Measurements from ENCODE around the gene ADAMTS13. TPM values are rescaled to one million over a fixed set of nuclear protein-coding genes. Genes with fewer than 3 reads are reported as not detected.

ADAMTS13 gene
- polyA plus RNA-seq, 1 donor: 10.9 TPM

DNA sequence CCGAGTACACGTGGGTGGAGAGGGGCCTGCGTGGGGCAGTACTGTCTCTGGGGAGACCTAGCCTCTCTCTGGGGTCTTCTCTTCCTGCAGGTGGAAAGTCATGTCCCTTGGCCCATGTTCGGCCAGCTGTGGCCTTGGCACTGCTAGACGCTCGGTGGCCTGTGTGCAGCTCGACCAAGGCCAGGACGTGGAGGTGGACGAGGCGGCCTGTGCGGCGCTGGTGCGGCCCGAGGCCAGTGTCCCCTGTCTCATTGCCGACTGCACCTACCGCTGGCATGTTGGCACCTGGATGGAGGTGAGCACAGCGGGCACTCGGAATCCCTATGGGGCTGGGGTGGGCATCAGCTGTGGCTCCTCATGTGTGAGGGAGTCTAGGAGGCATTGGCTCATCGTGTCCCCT is 32.2 kb downstream of the ADAMTS13 start:
- DNase-seq: no peak

DNA sequence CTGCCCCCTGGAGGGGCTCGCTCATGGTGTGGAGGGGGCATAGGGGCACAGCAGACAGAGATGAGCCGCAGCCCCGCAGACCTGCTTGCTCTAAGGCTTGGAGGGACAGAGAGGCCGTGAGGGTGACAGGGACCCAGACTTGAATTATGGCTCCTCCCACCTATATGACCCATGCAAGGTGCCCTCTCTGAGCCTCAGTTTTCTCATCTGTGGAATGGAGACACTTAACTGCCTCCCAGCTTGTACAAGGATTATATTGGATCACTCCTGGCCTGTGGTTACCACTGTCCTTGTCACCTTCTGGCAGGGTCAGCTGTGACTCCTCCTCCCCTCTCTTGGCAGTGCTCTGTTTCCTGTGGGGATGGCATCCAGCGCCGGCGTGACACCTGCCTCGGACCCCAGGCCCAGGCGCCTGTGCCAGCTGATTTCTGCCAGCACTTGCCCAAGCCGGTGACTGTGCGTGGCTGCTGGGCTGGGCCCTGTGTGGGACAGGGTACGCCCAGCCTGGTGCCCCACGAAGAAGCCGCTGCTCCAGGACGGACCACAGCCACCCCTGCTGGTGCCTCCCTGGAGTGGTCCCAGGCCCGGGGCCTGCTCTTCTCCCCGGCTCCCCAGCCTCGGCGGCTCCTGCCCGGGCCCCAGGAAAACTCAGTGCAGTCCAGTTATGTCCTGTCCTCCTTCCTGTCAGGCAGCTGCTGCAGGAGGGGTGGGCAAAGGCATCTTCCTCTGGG is 32.9 kb downstream of the ADAMTS13 start:
- no peak for DNase-seq

DNA sequence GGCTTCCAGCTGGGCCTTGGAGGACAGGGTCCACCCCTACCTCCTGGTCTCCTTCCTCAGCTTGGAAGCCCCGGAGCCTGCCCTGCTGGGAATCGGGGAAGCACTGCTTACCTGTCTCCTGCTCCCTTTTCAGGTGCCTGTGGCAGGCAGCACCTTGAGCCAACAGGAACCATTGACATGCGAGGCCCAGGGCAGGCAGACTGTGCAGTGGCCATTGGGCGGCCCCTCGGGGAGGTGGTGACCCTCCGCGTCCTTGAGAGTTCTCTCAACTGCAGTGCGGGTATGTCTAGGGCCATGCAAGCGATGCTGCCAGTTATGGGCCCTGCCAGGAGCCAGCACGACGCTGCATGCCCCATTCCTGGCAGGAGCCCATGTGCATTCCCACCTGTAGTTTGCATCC is 33.8 kb downstream of the ADAMTS13 start:
- no peak for DNase-seq

DNA sequence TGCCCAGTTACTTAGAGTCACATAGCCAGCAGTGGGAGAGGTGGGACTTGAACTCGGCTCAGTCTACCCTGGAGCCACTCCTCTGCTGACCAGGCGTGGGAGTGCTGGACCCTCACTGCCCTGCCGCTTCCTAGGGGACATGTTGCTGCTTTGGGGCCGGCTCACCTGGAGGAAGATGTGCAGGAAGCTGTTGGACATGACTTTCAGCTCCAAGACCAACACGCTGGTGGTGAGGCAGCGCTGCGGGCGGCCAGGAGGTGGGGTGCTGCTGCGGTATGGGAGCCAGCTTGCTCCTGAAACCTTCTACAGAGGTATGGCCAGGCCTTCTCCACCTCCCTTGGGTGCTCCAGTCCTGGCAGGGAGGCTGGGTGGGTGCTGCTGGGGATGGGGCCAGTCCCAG is 34.2 kb downstream of the ADAMTS13 start:
- DNase-seq: no peak

DNA sequence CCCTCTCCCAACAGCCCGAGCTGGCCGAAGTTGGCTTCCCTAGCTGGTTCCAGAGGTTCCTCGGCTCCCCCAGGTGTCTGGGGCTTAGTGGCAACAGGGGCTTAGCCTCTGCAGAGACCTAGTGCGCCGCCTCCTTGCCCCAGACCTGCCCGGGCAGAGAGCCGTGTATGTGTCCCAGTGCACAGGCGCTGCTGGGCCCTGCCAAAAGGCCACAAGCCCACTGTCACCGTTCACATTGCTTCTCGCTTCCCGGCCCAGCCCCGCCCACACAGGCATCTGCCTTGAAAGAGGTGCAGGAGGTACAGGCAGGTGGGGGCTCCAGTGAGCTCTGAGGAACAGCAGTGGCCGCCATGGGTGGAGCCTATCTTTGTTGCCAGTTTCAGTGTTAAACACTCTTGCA is 35.1 kb downstream of the ADAMTS13 start:
- no peak for DNase-seq

DNA sequence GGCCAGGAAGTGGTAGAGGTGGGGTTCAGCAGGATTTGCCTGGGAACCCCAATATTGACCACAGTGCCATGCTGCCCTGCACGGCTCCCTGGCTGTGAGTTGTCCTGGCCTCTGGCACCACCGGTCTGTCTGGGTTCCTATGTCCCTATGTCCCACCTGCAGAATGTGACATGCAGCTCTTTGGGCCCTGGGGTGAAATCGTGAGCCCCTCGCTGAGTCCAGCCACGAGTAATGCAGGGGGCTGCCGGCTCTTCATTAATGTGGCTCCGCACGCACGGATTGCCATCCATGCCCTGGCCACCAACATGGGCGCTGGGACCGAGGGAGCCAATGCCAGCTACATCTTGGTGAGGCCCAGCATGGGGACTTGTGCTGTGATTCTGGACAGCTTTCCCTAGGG is 35.6 kb downstream of the ADAMTS13 start:
- no peak for DNase-seq

DNA sequence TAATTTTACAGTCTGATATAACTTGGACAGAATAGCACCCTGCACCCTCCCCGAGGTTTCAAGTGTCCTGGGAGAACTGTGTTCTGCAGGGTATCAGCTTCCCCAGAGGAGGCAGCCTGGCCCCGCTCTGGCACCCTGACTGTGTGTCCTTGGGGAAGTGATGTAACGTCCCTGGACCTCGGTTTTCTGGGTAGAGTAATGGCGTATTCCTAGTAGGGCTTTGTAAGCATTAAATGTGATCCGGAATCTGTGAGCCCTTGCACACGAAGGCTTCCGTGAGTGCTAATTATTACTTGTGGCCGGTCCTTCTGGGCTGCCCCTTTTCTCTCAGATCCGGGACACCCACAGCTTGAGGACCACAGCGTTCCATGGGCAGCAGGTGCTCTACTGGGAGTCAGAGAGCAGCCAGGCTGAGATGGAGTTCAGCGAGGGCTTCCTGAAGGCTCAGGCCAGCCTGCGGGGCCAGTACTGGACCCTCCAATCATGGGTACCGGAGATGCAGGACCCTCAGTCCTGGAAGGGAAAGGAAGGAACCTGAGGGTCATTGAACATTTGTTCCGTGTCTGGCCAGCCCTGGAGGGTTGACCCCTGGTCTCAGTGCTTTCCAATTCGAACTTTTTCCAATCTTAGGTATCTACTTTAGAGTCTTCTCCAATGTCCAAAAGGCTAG is 36.6 kb downstream of the ADAMTS13 start:
- no peak for DNase-seq

DNA sequence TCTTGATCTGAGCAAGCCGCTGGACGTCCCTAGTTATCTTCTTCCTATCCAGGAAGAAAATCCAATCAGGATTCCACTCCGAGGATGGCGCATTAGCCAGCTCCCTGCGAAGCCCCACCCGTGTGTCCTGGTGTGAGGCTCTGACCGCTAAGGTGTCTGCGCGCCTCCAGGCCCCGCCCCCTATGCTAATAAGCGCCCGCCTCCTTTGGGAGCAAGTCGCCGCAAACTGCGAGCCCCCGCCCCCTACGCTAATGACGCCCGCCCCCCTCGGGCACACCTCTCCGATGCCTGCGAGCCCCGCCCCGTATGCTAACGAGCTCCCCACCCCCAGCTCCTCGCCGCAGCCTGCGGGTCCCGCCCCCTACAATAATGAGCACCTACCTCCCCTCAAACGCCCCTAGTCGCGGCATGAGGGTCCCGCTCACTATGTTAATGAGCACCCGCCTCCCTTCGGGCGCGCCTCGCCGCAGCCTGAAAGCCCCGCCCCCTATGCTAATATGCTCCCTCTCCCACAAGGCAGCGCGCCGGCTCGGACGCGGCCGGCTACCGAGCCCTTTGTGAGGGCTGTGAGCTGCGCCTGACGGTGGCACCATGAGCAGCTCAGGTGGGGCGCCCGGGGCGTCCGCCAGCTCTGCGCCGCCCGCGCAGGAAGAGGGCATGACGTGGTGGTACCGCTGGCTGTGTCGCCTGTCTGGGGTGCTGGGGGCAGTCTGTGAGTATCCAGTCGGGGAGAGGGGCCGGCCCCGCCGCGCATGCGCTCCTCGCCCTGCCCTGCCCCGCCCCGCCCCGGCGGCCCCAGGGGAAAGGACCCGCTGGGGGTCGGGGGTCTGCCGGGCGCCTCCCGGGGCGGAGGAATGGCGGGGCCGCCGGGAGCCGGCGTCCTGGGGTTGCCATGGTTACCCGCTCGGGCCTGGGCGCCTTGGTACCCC is 37.6 kb downstream of the ADAMTS13 start, which contains the start of gene CACFD1:
TSS of gene CACFD1 (plus strand) at position 503 of the 929 bp plus-strand sequence. CDS start at position 592, 89 bp downstream.
- DNase-seq: peak; percentile 95

DNA sequence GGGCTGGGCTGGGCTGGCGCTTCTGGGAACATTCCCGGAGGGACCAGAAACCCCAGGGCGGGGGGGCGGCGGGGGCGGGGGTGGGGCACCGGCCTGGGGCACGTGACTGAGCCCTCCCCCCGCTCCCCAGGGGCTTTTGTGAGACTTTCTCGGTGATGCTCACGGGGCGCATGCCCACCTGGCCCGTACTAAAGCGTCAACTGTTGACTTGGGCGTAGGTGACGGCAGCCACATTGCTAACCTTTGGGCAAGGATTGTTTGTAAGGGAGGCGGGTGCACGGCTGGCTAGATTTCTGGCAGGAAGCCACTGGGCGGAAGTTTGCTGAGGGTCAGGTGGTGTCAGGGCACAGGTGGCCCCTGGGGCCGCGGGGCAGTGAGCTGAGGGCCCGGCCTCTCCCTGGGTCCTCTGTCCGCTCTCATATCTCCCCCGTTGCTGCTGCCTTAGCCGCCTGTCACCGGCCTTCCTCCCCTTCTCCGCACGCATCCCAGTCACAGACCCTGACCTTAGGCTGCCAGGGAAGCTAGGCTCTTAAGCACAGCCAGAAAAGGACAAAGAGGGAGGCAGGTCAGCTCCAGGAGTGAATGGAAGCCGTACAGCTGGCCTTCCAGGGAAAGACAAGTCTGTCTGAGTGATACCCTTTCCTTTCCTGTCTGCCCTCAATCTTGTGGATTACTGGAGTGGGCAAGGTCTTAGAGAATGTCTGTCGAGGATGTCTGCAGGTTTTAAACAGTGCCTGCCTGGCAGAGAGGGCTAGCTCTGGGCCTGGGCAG is 38.4 kb downstream of the ADAMTS13 start:
- peak; percentile 40 for DNase-seq

DNA sequence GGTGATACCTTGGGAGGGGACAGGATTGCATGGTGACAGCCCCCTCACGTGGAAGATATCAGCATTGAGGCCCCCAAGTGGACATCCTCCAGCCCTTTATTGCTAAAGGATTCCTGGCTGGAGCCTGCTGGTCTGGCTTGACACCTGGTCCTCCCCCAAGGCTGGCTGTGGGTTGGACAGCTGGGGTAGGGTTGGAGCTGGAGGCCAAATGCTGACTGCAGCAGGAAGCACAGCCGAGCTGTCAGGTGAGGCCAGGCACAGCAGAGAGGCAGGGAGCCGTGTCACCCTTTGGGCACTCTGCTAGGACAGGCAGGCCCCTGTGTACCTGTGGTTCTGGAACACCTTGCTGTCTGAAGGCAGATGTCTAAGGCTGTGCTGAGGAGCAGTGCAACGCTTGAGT is 39.8 kb downstream of the ADAMTS13 start:
- no peak for DNase-seq

DNA sequence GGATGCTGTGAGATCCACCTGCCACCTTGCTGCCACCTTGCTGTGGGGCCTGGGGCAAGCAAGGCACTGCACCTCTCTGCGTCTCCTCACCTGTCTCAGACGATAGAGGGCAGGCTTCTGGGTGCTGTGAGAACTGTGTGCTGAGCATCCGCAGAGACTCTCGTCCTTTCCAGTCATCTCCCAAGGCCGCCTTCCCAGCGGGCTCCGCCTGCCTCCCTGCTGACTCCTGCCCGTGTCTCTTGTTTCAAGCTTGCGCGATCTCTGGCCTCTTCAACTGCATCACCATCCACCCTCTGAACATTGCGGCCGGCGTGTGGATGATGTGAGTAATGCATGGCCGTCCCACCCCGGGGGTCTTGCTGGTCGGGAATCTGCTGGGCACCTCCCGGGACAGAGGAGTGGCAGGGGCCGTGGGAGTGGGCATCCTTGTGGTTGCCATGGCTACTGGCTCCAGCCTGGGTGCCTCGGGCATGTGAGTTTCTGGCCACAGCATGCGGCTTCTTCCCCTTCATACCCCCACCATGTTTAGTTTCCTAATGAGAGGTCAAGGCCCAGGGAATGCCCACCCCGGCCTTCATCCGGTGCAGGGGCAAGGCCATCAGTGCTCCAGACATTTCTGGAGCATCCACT is 41.2 kb downstream of the ADAMTS13 start:
- DNase-seq: no peak

DNA sequence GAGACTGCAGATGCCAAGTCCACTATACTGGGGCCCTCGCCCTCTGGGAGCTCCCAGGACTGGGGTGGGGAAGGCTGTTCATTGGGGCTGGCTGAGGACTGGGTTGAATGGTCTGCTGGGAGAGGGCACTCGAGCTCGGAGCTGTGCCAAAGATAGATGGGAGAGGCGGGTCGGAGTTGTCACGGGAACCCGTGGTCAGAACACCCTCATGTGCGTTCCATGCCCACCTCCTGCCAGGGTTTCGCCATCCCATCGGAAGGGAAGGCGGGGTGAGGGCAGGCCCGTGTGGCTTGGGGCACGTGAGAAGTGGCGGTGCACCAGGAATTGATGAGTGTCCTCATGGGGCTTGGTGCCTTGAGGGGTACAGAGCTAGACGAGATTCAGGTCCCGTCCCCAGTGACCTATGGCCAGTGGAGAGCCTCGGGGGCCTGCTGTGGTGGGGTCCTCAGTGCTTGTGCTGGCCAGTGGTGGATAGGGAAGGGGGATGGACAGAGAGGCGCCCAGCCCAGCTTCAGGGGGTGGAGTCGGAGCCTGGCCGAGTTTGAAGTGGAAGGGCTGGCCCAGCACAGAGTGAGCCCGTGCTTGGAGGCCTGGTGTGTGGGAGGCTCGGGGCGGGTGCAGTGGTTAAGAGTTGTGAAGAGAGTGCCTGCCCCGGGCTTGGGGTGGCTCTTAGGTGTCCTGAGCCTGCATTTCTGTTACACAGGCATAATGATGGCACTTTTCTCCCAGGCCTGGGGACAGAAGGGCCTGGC is 41.9 kb downstream of the ADAMTS13 start:
- no peak for DNase-seq

DNA sequence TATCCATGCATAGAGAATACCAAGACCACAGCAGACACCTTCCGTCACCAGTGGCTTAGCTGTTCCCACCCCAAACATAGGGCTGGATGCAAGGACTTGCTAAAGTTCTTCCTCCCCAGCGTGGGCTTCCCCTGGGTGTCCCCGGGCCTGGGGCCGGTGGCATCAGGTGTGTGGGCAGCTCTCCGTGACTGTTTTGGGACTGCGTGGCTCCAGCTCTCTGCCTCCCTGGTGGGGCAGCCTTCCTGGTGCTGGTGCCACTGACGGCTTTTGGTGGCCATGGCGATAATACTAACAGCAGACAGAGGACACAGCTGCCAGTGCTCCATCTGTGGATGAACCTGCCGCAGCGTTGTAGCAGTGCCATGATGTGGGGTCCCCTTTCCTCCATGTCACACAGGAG is 42.5 kb downstream of the ADAMTS13 start:
- no peak for DNase-seq

DNA sequence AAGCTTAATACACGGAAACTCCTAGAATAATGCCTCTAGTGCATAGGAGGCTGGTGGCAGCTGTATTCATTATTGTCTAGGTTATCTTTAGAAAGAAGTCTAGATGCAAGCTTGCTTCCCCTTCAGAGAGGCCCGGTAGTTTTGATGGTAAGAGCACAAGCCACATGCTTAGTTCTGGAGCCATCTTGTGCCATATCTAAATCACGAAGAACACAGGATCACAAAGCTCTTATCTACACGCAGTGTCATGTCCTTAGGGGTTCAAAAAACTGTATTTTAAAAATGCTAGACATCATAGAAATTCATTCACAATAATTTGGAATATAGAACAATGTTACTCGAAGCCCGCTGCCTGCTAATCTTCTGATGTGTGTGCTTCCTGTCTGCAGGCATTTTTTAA is 43.8 kb downstream of the ADAMTS13 start:
- DNase-seq: no peak

DNA sequence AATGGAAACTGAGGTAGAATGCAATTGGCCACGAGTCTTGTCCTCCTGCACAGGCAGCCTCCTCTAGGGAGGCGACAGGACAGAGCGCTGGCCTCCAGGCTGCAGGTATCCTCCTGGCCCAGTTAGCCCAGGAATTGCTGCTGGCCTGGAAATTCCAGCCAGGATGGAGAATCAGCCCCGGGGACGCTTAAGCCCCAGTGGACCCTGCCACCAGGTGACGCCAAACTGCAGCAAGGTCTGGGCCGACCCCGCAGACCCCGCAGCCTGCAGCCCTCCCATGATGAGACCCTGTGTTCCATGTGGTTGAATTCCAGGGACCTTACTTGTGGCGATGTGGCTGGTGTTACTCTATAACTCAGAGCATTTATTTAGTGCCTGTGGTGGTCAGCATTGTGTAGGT is 44.9 kb downstream of the ADAMTS13 start:
- DNase-seq: no peak

DNA sequence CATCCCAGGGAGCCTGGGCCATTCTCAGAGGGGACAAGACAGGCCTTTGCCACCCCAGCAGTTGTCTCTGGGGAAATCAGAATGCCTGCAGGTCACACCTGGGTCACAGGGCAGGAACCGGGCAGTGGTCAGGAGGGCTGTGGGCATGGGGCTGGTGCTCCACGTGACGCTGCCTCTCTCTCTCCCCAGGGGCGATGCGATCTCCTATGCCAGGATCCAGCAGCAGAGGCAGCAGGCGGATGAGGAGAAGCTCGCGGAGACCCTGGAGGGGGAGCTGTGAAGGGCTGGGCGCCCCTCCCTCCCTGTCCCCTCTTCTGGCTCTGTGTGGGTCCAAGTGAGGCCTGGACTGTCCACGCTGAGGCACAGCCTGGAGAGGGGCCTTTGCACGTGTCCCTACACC is 46.2 kb downstream of the ADAMTS13 start:
- DNase-seq: no peak

DNA sequence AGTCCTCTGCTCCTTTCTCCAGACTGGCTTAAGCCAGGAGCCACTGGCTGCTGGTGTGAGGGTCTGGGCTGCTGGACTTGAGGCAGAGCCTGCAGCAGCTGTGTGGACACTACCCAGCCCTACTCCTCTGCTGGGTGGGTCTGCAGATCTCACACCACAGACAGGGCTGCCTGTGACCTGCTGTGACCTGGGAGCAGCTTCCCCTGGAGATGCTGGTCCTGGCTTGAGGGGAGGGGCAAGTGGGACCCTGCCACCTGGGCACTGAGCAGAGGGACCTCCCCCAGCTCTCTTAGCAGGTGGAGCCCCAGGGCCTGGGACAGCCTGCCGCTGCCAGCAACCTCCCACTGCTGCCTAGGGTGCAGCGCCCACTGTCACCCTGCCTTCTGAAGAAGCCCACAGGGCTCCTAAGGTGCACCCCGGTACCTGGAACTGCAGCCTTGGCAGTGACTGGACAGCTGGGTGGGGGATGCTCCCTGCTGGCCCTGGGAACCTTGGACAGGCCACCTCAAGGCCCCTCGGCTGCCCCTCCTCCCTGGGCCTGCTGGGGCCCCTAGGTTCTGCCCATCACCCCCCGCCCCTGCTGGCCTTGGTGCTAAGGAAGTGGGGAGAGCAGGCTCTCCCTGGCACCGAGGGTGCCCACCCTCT is 46.7 kb downstream of the ADAMTS13 start:
- no peak for DNase-seq

DNA sequence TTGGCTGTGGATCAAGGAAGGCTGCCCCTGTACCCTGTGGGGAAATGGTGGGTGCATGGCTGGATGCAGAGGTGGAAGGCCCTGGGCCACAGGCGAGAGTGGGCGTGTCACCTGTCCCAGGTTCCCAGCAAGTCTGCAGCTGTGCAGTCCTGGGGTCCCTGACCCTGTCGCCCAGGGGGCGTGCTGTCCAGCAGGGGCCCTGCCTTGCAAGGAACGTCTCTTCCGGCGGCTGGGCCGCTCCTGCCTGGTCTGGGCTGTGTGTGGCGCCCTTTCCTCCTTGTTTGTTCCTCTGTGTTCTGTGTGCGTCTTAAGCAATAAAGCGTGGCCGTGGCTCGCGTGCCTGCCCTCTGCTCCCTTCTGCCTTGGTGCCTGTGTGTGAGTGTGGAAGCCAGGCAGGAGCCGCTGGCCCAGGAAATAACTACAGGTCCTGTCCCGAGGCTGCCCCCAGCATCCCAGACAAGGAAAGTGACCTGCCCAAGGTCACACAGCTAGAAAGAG is 48.3 kb downstream of the ADAMTS13 start:
- DNase-seq: no peak

DNA sequence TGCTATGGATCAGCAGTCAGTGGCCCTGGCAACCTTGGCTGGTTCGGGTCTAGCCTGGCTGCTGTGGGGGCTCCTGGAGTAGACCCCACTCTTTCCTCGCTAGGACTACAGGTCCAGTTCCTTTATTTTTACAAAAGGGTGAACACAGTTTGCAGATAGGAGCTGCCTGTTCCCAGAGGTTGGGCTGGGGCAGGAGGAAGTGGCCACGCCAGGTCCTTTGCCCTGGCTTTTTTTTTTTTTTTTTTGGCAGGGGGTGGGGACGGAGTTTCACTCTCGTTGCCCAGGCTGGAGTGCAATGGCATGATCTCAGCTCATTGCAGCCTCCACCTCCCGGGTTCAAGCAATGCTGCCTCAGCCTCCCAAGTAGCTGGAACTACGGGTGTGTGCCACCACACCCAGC is 48.8 kb downstream of the ADAMTS13 start:
- no peak for DNase-seq

Measured in left kidney (tissue), 2 donors.